ENCODE data around the gene APEX2. TPM values are rescaled to one million over a fixed set of nuclear protein-coding genes. Genes with fewer than 3 reads are reported as not detected.
"Not testable (repeated sequence)": the region's sequence is repeated elsewhere in the genome, so short reads cannot be mapped to it uniquely, and the experiment has no call there.

The APEX2 gene, protein sequence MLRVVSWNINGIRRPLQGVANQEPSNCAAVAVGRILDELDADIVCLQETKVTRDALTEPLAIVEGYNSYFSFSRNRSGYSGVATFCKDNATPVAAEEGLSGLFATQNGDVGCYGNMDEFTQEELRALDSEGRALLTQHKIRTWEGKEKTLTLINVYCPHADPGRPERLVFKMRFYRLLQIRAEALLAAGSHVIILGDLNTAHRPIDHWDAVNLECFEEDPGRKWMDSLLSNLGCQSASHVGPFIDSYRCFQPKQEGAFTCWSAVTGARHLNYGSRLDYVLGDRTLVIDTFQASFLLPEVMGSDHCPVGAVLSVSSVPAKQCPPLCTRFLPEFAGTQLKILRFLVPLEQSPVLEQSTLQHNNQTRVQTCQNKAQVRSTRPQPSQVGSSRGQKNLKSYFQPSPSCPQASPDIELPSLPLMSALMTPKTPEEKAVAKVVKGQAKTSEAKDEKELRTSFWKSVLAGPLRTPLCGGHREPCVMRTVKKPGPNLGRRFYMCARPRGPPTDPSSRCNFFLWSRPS
- 7.8 and 11.2 TPM in 2 replicates for total RNA-seq
- polyA plus RNA-seq (2012) = 12.6 TPM

DNA sequence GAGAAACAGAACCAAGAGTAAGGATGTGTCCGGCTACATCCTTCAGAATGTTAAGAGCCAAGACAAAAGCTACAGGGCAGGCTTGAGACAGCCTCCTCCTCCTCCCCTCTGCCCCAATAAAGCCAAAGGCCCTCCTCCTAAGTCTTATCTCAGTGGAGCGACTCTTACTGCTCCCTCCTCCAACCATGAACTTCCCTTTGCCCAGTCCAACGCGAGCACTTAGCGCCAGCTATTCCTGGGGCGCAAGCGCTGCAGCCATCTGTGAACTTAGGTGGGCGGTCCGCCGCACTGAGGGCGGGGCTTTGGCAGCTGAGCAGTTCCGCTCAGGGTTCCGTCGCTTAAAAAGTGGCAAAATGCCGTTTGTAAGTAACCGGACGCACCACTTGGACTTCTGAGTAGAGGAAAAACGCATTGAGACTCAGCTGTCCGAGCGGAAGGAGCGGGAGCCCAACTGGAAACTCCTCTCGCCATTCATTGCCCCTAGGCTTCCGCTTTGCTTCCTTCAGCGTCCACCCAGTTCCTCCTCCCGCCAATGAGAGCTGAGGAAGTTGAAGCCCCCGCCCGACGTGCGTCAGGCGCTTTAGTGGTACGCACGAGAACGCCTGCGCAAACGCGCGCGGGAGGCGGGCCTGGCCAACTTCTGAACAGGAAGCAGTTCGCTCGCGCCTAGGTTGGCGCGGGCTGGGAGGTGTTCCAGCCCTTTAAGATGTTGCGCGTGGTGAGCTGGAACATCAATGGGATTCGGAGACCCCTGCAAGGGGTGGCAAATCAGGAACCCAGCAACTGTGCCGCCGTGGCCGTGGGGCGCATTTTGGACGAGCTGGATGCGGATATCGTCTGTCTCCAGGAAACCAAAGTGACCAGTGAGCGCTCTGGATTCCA is at the start of gene APEX2:
TSS of gene APEX2 (plus strand) at position 647 of the 882 bp plus-strand sequence. CDS start at position 707, 60 bp downstream.
- DNase-seq (ENCODE audit: low read depth) = peak; percentile 91

DNA sequence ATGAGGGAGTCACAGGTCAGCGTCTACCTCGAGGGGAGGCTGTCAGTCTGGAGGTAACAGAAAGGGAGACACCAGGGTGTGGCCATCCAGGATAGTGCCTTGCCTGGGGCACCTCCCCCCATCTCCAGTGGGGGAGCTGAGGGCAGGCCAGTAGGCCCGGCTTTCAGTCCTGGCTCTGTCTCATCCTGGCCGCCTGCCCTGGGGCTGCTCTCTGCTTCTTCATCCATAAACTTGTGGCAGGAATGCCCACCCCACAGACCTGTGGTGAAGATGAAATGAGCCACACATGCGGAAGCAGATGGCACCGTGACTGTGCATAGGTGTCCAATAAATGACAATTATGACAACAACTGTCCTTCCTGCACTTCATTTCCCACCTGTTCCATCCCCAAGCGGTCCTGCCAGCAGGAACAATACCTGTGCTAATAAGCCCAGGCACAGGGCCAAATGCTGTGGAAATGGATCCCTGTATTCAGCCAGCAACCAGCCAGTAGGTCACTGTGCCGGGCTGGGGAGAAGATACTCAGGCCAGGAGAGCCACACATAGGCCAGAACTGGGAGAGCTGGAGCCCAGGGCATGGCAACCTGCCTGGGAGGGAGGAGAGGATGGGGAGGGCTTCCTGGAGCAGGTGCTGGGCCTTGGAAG is 49.3 kb upstream of the APEX2 start:
- peak; percentile 3 for DNase-seq (ENCODE audit: low read depth)

DNA sequence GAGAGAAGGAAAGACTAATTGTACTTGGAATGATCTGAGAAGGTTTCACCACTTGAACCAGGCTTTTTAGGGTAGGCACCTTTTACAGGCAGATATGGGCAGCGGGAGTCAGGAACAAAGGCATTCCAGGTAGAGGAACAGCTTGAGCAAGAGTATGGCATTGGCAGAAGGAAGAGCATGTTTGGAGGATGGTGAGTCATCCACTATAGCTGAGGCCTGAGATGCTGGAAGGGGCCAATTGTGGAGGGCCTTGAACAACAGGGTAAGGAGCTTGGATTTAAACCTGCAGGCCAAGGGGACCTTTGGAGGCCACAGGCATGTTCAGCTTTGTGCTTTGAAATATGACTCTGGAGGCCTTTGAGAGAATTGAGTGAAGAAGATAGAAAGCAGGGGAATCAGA is 38.4 kb upstream of the APEX2 start:
- no peak for DNase-seq (ENCODE audit: low read depth)

DNA sequence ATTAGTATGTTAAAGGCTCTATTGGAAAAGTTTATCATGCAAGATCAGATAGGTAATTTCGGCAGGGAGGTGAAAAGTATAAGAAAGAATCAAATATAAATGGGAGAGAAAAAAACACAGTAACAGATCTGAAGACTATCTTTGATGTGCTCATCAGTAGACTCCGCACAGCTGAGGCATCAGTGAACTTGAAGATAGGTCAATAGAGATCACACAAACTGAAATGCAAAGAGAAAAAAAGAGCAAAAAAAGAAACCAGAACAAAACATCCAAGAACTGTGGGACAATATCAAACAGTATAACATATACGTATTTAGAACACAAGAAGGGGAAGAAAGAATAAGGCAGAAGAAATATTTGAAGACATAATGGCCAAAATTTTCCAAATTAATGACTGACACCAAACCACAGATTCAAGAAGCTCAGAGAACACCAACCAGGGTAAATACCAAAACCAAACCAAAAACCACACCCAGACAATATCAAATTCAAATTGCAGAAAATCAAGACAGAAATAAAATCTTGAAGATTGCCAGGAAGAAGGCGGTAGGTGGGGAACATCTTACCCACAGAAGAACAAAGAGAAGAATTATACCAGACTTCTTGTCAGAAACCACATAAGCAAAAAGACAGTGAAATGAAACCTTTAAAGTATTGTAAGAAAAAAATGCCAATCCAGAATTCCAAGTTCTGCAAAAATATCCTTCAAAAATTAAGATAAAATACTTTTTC is 35.2 kb upstream of the APEX2 start:
- DNase-seq (ENCODE audit: low read depth) = no peak

DNA sequence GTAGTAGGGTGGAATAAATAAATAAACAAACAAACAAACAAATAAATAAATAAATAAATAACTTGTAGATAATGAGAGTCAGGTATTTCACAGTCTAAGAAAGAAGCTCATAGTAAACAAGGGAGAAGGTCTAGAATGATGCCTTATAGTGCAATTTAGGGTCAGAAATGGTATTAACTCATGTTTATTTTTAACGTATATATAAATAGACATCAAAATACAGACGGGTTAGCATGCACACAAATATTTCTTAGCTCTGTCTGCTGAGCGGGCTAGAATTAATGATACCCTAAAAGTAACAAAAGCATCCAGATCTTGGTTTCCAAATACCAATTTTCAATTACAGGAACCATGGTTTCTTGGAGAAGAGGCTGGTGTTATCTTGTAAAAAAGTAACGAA is 22.8 kb upstream of the APEX2 start:
- no peak for DNase-seq (ENCODE audit: low read depth)

DNA sequence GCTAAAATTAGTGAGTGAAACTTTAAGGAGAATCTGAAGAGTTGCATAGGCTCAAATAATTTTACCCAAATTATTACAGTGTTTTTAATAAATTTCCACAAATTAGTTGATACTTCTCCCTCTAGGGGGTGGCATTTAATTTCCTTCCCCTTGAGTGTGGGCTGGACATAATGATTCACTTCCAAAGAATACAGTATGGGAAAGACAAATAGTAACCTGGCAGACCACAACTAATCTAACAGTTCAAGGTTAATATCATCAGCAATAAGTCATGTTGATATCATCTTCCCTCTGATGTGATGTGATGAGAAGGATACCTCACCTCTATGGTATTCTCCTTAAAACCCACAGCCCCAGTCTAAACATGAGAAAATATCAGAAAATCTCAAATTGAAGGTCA is 21.7 kb upstream of the APEX2 start:
- DNase-seq (ENCODE audit: low read depth) = no peak

DNA sequence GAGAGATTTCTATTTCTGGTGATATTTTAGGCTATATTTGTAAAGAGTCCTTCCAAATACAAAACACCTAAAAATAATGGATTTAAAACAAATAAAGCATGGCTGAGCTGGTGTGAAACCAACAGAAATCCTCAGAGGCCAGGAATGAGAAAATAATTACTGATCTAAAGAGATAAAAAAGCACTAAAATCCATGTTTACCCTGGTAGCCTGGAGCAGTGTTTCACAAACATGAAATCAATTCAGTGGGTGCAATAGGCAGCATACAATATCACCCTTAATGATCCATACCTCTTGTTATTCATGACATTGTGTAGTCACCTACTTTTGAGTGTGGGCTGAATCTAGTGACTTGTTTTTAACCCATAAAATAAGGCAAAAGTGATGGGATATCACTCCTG is 20.7 kb upstream of the APEX2 start:
- DNase-seq (ENCODE audit: low read depth) = no peak

DNA sequence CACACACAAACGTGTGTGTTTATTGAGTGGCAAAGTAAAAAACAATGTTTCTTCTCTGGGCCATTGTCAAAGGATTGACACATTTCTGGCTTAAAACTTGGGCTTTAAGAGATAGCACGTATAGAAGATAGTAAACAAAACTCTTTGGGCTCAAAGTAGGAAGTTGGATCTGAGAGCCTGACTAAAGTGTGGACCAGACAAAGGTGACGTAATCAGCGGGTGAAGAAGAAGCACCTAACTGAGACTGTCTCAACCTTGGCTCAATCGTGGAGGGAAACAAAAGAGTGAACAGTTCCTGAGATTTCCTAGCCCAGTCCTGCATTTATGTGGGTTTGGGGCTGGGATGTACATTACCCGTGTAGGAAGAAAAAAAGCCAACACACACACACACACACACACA is 19.8 kb upstream of the APEX2 start:
- no peak for DNase-seq (ENCODE audit: low read depth)

DNA sequence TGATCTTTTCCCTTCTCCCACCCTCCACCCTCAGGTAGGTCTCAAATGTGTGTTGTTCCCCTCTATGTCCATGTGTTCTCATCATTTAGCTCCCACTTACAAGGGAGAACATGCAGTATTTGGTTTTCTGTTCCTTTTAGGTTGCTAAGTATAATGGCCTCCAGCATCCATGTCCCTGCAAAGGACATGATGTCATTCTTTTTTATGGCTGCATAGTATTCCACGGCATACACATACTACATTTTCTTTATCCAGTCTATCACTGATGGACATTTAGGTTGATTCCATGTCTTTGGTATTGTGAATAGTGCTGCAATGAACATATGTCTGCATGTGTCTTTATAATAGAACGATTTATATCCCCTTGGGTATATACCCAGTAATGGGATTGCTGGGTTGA is 16.9 kb upstream of the APEX2 start:
- DNase-seq (ENCODE audit: low read depth) = not testable (repeated sequence)

DNA sequence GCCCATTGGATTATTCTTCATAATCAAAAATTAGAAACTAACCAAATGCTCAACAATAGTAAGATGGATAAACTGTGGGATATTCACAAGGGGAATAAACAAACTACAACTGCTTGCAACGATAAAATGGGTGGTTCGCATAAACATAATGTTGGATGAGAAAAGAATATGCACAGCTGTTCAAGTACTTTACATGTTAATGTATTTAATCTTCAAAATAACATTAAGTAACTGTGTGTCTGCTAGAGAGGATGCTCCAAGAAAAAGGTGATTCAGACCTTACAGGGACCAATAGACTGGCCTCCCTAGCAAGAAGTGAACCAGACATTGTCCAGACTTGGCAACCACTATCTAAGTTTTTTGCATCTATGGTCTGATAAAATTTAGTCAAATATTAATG is 8.5 kb upstream of the APEX2 start:
- DNase-seq (ENCODE audit: low read depth) = no peak

DNA sequence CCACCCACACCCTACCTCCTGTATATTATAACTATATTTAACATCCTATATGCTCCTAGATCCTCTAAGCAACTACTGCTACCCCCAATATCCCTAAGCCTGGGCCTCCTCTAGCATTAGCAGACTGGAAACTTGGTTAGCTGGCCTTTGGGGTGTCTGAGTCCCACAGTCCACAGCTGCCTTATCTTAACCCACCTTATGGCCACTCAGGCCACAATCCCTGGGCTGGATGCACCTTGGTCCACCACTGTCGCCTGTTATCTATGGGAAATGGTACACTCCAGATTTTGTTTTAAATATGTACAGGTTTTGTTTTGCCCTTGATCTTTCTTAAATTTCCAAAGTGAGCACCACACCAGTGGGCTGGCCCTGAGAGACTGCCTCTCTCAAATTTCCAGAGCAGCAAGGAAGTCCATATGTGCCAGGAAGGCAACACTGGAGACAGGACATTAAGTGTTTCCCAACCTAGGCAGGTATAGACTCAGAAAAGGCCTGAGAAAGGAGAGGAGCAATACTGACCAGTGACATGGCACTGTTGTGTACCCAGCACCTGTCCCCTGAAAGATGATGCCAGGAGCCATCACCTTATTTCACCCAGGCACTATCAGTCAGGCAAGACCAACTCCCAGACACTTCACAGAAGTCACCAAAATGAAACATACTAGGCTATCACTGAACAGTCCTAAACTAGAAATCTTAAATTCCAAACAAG is 7.1 kb upstream of the APEX2 start:
- DNase-seq (ENCODE audit: low read depth) = no peak

DNA sequence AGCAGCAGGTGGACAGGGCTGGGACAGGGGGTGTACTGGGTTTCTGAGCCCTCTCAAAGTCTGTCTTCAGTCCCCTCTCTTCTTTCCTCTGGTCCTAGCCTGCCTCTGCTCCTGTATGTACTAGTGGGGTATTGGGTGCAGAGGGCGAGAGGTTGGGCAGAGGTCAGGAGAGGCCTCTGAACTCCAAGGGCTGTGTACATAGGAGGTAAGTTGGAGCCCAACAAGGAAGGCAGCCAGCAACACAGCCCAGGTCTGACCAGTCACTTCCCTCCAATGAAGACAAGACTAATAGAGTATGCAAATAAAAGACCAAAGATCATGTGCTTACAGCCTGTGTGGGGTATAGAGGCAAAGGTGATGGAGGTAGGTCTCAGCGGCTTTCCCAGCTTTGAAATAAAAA is 6.1 kb upstream of the APEX2 start, which contains the start of gene PFKFB1:
TSS of gene PFKFB1 (minus strand) at position 90 of the 400 bp plus-strand sequence. CDS start 181 bp downstream, outside the sequence.
- no peak for DNase-seq (ENCODE audit: low read depth)

DNA sequence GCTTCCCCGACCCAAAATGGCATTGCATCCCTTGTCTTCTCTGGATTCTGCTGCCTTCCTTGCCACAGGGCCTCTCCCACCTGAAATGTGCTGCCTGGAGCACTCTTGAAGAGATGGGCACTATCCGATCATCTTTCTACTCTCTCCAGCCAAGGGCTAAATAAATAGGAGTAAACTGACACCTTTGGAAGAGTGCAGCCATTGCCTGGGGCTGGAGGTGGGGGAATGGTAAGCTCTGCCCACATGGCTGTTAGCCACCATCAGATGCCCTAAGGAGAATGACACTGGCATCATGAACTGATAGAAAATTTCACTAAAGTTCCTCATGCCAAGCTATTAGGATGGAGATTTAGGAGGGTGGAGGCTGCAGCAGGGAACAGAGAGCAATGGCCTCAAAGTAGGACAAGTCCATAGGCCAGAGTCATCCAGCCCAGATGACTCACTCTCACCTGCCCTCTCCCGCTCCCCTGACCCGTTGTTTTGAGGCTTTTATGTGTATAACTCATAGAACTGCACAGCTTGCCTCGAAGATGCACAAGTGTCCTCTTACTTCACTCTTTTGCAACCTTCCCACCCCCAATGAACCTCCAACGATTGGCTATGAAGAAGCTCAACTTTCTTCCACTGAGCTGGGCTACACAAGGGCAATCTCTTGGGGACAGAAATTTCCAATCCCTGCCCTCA is 5.4 kb upstream of the APEX2 start:
- DNase-seq (ENCODE audit: low read depth) = no peak

DNA sequence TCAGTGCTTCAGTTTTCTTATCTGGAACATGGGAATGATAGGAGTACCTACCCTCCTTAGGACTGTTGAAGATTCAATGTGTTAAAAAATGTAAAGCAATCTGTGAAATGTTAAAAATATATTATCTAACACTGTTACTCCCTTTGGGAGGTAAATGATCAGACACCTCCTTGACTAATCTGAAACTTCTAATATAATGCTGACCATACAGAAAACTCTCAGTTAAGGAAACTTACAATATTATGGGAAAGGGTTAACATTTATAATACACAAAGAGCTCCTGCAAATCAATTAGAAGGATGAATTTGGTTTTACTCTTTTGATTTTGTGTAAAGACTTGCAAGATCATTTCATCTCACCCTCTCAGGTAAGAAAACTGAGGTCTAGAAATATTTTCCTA is 4.5 kb upstream of the APEX2 start:
- no peak for DNase-seq (ENCODE audit: low read depth)

DNA sequence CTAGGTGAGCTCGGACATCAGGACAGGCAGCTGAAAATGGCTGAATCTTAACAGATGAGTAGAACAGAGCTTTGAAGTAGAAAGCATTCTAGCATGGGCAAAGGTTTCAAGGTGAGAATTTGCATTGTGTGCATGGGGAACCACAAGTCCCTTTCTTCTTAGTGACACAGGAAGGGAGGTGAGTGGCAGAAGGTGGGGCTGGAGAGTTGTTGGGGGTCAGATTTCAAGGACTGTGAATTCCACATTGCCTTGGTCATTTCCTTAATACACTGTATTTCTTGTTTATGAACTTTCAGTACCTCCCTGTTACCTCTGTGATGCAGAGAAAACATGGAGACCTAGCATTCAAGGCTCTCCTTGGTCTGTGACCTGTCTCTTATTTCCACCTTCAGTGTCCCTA is 4.1 kb downstream of the APEX2 start:
- no peak for DNase-seq (ENCODE audit: low read depth)

DNA sequence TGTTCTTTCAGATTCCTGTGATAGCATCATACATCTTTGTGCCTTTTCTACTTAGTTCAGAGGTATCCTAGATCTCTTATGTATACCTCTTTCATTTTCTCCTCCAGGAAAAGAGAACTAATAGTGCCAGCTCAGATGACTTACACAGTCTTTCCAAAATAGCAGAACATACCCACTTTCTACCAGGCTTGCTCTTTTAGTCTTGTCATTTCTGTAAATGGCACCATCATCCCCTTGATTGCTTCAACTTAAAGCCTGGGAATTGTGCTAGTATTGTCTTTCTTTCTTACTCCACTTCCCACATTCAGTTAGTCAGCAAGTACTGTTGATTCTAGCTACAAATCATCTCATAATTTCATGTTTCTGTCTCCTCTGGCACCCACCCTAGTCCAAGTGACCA is 5.1 kb downstream of the APEX2 start:
- DNase-seq (ENCODE audit: low read depth) = no peak

DNA sequence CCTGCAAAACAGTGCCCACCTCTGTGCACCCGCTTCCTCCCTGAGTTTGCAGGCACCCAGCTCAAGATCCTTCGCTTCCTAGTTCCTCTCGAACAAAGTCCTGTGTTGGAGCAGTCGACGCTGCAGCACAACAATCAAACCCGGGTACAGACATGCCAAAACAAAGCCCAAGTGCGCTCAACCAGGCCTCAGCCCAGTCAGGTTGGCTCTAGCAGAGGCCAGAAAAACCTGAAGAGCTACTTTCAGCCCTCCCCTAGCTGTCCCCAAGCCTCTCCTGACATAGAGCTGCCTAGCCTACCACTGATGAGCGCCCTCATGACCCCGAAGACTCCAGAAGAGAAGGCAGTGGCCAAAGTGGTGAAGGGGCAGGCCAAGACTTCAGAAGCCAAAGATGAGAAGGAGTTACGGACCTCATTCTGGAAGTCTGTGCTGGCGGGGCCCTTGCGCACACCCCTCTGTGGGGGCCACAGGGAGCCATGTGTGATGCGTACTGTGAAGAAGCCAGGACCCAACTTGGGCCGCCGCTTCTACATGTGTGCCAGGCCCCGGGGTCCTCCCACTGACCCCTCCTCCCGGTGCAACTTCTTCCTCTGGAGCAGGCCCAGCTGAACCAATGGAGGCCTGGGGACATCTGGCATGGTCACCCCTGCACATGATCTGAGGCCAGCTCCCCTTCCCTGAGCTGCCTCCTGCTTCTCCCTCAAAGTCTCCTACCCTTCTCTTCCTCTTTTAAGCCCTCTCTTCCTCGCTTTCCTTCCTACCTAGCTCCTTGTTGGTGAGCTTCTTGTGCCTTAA is 6.9 kb downstream of the APEX2 start:
- DNase-seq (ENCODE audit: low read depth) = no peak

DNA sequence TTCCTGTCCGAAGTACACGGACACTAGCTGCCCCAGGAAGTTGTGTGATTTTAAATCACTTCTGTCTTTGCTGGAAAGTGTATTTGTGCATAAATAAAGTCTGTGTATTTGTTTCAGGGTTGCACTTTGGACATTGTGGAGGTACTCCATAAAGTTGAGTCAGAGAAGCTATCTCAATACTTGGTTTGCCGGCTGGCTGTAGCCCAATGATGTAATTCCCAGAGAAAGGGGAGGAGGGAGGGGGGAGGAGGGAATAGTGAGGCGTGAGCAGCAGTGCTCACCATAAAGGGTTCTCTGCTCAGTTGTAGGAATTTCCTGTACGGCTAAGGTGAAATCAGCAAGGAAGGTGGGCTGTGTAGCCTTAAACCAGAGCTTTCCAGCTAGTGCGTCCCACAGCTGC is 7.5 kb downstream of the APEX2 start:
- DNase-seq (ENCODE audit: low read depth) = peak; percentile 40
